SK-N-MC (cell line): Measurements from ENCODE around the gene CHRNB2.

Experiments used
- DNase-seq: peaks from one replicate; pipeline ENCODE4 v3.0.0-alpha.2; 2011; ENCODE audit warnings: low read depth, low spot score
- H3K27ac ChIP-seq: fragments of 200-600 bp; sonication (generic); 2 replicates; pipeline ENCODE4 v1.5.1; 2016; ENCODE audit warnings: mixed run types
- H3K36me3 ChIP-seq: fragments of 200-600 bp; sonication (generic); 2 replicates; pipeline ENCODE4 v1.6.1; 2017; ENCODE audit warnings: antibody characterized with exemption, low read length, mixed read lengths; ENCODE audit not compliant: insufficient read depth
- H3K4me3 ChIP-seq: fragments of 200-600 bp; sonication (generic); 2 replicates; pipeline ENCODE4 v1.5.1; 2016
- H3K9ac ChIP-seq: fragments of 200-600 bp; sonication (generic); 2 replicates; pipeline ENCODE4 v1.8.0; 2017; ENCODE audit warnings: mixed run types, mixed read lengths; ENCODE audit not compliant: insufficient read length
- H3K9me3 ChIP-seq: fragments of 200-600 bp; sonication (generic); 2 replicates; pipeline ENCODE4 v1.6.1; 2017; ENCODE audit warnings: low read depth, mild to moderate bottlenecking, antibody characterized with exemption, low read length, moderate library complexity, mixed read lengths
- EZH2 ChIP-seq: fragments of 200-600 bp; sonication (generic); IDR thresholded peaks from one replicate; pipeline ENCODE4 v1.6.1; 2017; ENCODE audit warnings: antibody characterized with exemption
- FOXP2 ChIP-seq: optimal IDR thresholded peaks from 2 replicates; pipeline ENCODE3; 2011; ENCODE audit warnings: mild to moderate bottlenecking, moderate library complexity; ENCODE audit not compliant: insufficient read depth; ENCODE audit errors: extremely low read length, control extremely low read depth
- POLR2AphosphoS5 ChIP-seq: IDR thresholded peaks from 2 replicates; pipeline ENCODE4 v1.6.1; 2012; ENCODE audit warnings: mild to moderate bottlenecking, low read depth, low read length, borderline replicate concordance

CHRNB2 gene

GRCh38 chr1:154581766-154582165 is 14.2 kb downstream of the CHRNB2 start:
- Histone ChIP-seq H3K36me3 (peaks cover 81% of the 10 kb centered on the region), H3K9me3 (no peaks in the 10 kb centered on the region), H3K27ac (no peak overlapping the region), H3K9ac (no peak overlapping the region), H3K4me3 (no peak overlapping the region)
- DNase-seq: no peak
- no peak for TF ChIP-seq FOXP2
- TF ChIP-seq EZH2: no peak
- no peak for TF ChIP-seq POLR2AphosphoS5

- no peaks in the 10 kb centered on the region for H3K9me3 ChIP-seq
- H3K36me3 ChIP-seq: peaks cover 93% of the 10 kb centered on the region
- no peak for TF ChIP-seq POLR2AphosphoS5
- TF ChIP-seq EZH2: no peak
- no peak for TF ChIP-seq FOXP2
- no peak overlapping the region for H3K4me3 ChIP-seq
- no peak for DNase-seq
- H3K27ac ChIP-seq: no peak overlapping the region
- H3K9ac ChIP-seq: no peak overlapping the region
Observed at GRCh38 chr1:154582885-154583284, 15.3 kb downstream of the CHRNB2 start.

GRCh38 chr1:154583773-154584172 is 16.2 kb downstream of the CHRNB2 start:
- Histone ChIP-seq H3K36me3 (peaks cover 96% of the 10 kb centered on the region), H3K4me3 (no peak overlapping the region), H3K9ac (no peak overlapping the region), H3K27ac (peak overlapping the region; percentile 33; the same call in 1 of the 2 replicates), H3K9me3 (no peaks in the 10 kb centered on the region)
- DNase-seq: no peak
- TF ChIP-seq EZH2: no peak
- TF ChIP-seq POLR2AphosphoS5: no peak
- no peak for TF ChIP-seq FOXP2

- Histone ChIP-seq H3K4me3 (no peak overlapping the region), H3K9ac (no peak overlapping the region), H3K36me3 (peaks cover 99% of the 10 kb centered on the region), H3K27ac (peak overlapping the region; percentile 33; the same call in 1 of the 2 replicates), H3K9me3 (no peaks in the 10 kb centered on the region)
- no peak for TF ChIP-seq POLR2AphosphoS5
- no peak for TF ChIP-seq FOXP2
- DNase-seq: no peak
Observed at GRCh38 chr1:154584267-154584994, 16.9 kb downstream of the CHRNB2 start.

- H3K9me3 ChIP-seq: no peaks in the 10 kb centered on the region
- H3K9ac ChIP-seq: no peak overlapping the region
- DNase-seq: no peak
- H3K4me3 ChIP-seq: no peak overlapping the region
- H3K36me3 ChIP-seq: peaks cover 99% of the 10 kb centered on the region
- TF ChIP-seq FOXP2: no peak
- TF ChIP-seq POLR2AphosphoS5: no peak
- no peak for TF ChIP-seq EZH2
- H3K27ac ChIP-seq: no peak overlapping the region
Observed at GRCh38 chr1:154586231-154586630, 18.7 kb downstream of the CHRNB2 start.

- no peak for TF ChIP-seq FOXP2
- TF ChIP-seq POLR2AphosphoS5: no peak
- no peak for TF ChIP-seq EZH2
- Histone ChIP-seq H3K36me3 (peaks cover 100% of the 10 kb centered on the region), H3K27ac (no peak overlapping the region), H3K4me3 (no peak overlapping the region), H3K9me3 (no peaks in the 10 kb centered on the region), H3K9ac (no peak overlapping the region)
- no peak for DNase-seq
Observed at GRCh38 chr1:154586641-154587040, 19.1 kb downstream of the CHRNB2 start.

GRCh38 chr1:154589780-154590179 is 22.2 kb downstream of the CHRNB2 start:
- Histone ChIP-seq H3K9me3 (no peaks in the 10 kb centered on the region), H3K36me3 (peaks cover 96% of the 10 kb centered on the region)
- DNase-seq: no peak

GRCh38 chr1:154590756-154591155 is 23.2 kb downstream of the CHRNB2 start:
- Histone ChIP-seq H3K9me3 (no peaks in the 10 kb centered on the region), H3K9ac (no peak overlapping the region), H3K36me3 (peaks cover 94% of the 10 kb centered on the region), H3K4me3 (no peak overlapping the region), H3K27ac (no peak overlapping the region)
- TF ChIP-seq FOXP2 (no peak), EZH2 (no peak), POLR2AphosphoS5 (no peak)
- DNase-seq: no peak

More at GRCh38 chr1:154589780-154590179, 22.2 kb downstream of the CHRNB2 start:
- Histone ChIP-seq H3K4me3 (no peak overlapping the region), H3K27ac (no peak overlapping the region), H3K9ac (no peak overlapping the region)
- TF ChIP-seq POLR2AphosphoS5 (no peak), FOXP2 (no peak), EZH2 (no peak)
